Endothelial cell of umbilical vein (primary cell): Measurements from ENCODE around the gene CACNA1C. TPM values are rescaled to one million over a fixed set of nuclear protein-coding genes. Genes with fewer than 3 reads are reported as not detected.

Experiments
- BruUV-seq: library from RNA; stranded (reverse); fragments of 400-500 nt; replicated peaks from 2 replicates; lab custom pipeline; 2021; lab: Mats Ljungman, UMichigan
- CTCF ChIA-PET: fragments of 300-600, 350-600 bp; sonication (Branson Sonifier 250); formaldehyde crosslinking; loops from one replicate; lab custom pipeline; 2021; ENCODE audit warnings: antibody characterized with exemption, inconsistent platforms; lab: Charles Lee
- POLR2A ChIA-PET: fragments of 300-600, 350-600 bp; sonication (Branson Sonifier 250); formaldehyde crosslinking; loops from one replicate; lab custom pipeline; 2021; ENCODE audit warnings: antibody characterized with exemption, inconsistent platforms; lab: Charles Lee
- DNase-seq: peaks from one replicate; pipeline ENCODE4 v3.0.0-alpha.2; 2011; ENCODE audit warnings: low read depth, low spot score
- FAIRE-seq: peaks from 2 replicates; lab custom pipeline; 2011; peaks lifted over from hg19 to GRCh38; lab: Jason Lieb, UNC
- H2AFZ ChIP-seq: 2 replicates; pipeline ENCODE4 v1.6.0; 2012; ENCODE audit warnings: low read depth, low read length, control low read depth, inconsistent platforms
- H3K27ac ChIP-seq: 2 replicates; pipeline ENCODE4 v1.5.1; 2011; ENCODE audit warnings: low read depth, mild to moderate bottlenecking, control low read depth, low read length, moderate library complexity; ENCODE audit not compliant: insufficient read depth
- H3K27me3 ChIP-seq, 2 experiments: 2 replicates each; pipeline versions ENCODE4 v1.6.0 to v1.6.1; 2011; ENCODE audit warnings: low read length in 2 of 2, mixed read lengths in 1 of 2; ENCODE audit not compliant: control insufficient read depth in 2 of 2, insufficient read depth in 2 of 2
- H3K36me3 ChIP-seq, 2 experiments: 2 replicates in 1 of 2; 3 replicates in 1 of 2; pipeline ENCODE4 v1.5.1; 2011; ENCODE audit warnings: low read length in 2 of 2, mild to moderate bottlenecking in 1 of 2, moderate library complexity in 1 of 2; ENCODE audit not compliant: control insufficient read depth in 2 of 2, insufficient read depth in 2 of 2; ENCODE audit errors: extremely low read depth in 1 of 2
- H3K4me1 ChIP-seq: 3 replicates; pipeline ENCODE4 v1.5.1; 2011; ENCODE audit warnings: mild to moderate bottlenecking, low read length; ENCODE audit not compliant: control insufficient read depth, insufficient read depth; ENCODE audit errors: extremely low read depth
- H3K4me2 ChIP-seq: 2 replicates; pipeline ENCODE4 v1.6.1; 2011; ENCODE audit warnings: low read length, control low read depth, mixed read lengths; ENCODE audit not compliant: insufficient read depth
- H3K4me3 ChIP-seq, 3 experiments: fragments of 200-600 bp in 1 of 3; sonication (generic), shearing (Covaris generic) in 1 of 3; replicated peaks in 1 of 3; 2 replicates each; pipeline ENCODE4 v1.5.1; 2011 to 2016; ENCODE audit warnings: control low read depth in 3 of 3, low read length in 3 of 3, mild to moderate bottlenecking in 2 of 3, inconsistent platforms in 1 of 3, low read depth in 1 of 3, moderate library complexity in 1 of 3; ENCODE audit not compliant: insufficient read depth in 1 of 3
- H3K79me2 ChIP-seq: 2 replicates; pipeline ENCODE4 v1.6.0; 2012; ENCODE audit warnings: low read length, inconsistent platforms; ENCODE audit not compliant: control insufficient read depth, insufficient read depth
- H3K9ac ChIP-seq: replicated peaks from 2 replicates; pipeline ENCODE3; 2011; ENCODE audit warnings: low read length, control low read depth; ENCODE audit not compliant: insufficient read depth; ENCODE audit errors: extremely low read depth
- H3K9me1 ChIP-seq: replicated peaks from 3 replicates; pipeline ENCODE4 v1.6.0; 2011; ENCODE audit warnings: mild to moderate bottlenecking, low read length; ENCODE audit not compliant: control insufficient read depth, insufficient read depth; ENCODE audit errors: extremely low read depth
- H3K9me3 ChIP-seq: replicated peaks from 2 replicates; pipeline ENCODE4 v1.5.1; 2012; ENCODE audit warnings: low read length, inconsistent platforms; ENCODE audit not compliant: control insufficient read depth, insufficient read depth
- H4K20me1 ChIP-seq: replicated peaks from 2 replicates; pipeline ENCODE3; 2011; ENCODE audit warnings: mild to moderate bottlenecking, low read length; ENCODE audit not compliant: control insufficient read depth, insufficient read depth; ENCODE audit errors: extremely low read depth
- EZH2 ChIP-seq: IDR thresholded peaks from 2 replicates; pipeline ENCODE4 v1.6.1; 2012; ENCODE audit warnings: borderline replicate concordance, low read depth, mild to moderate bottlenecking, moderate library complexity, low read length, inconsistent platforms; ENCODE audit not compliant: severe bottlenecking
- FOS ChIP-seq: IDR thresholded peaks from 2 replicates; pipeline ENCODE4 v1.6.1; 2011; ENCODE audit warnings: mild to moderate bottlenecking, low read length, moderate library complexity, borderline replicate concordance; ENCODE audit not compliant: insufficient read depth
- GATA2 ChIP-seq: IDR thresholded peaks from 2 replicates; pipeline ENCODE4 v1.7.0; 2011; ENCODE audit warnings: low read depth, mild to moderate bottlenecking, moderate library complexity, mixed read lengths, low read length; ENCODE audit not compliant: insufficient read length, insufficient read depth
- JUN ChIP-seq: IDR thresholded peaks from 2 replicates; pipeline ENCODE4 v1.6.1; 2011; ENCODE audit warnings: borderline replicate concordance, low read depth; ENCODE audit not compliant: insufficient read length, insufficient read depth
- MYC ChIP-seq: IDR thresholded peaks from one replicate; pipeline ENCODE4 v1.6.1; 2011; ENCODE audit warnings: mild to moderate bottlenecking, low read depth, low read length
- POLR2A ChIP-seq: IDR thresholded peaks from 2 replicates; pipeline ENCODE4 v1.6.1; 2012; ENCODE audit warnings: low read depth, mild to moderate bottlenecking, control low read depth, low read length
- POLR2AphosphoS5 ChIP-seq: IDR thresholded peaks from 2 replicates; pipeline ENCODE4 v1.6.1; 2012; ENCODE audit warnings: low read depth, mild to moderate bottlenecking, control low read depth, low read length, moderate library complexity; ENCODE audit not compliant: insufficient read depth
- dilution Hi-C: fragments of 300-500 bp; cut with MboI; formaldehyde crosslinking; loops from one replicate; pipeline ENCODE4 v1.15.0; 2019; ENCODE audit warnings: low sequenced_read_pairs; ENCODE audit not compliant: extremely low pct_ligation_motif_present
- intact Hi-C: fragments of 100-400 bp; cut with micrococcal nuclease; formaldehyde crosslinking; loops from one replicate; pipeline ENCODE4 v1.10.0; 2022
- polyA plus RNA-seq, 4 experiments: library from polyadenylated mRNA; depleted of rRNA in 3 of 4; stranded (reverse) in 3 of 4; unstranded in 1 of 4; fragments of >200 nt; gene quantifications; 2 replicates each; pipeline versions ENCODE4 v1.2.1 to v1.2.3, GENCODE V29; 2011 to 2012; ENCODE audit warnings: missing spikeins in 1 of 4
- total RNA-seq: library from RNA; stranded (reverse); gene quantifications from 2 replicates; pipeline ENCODE4 v1.2.3, GENCODE V29; 2021
- TF ChIP-seq, protein P1 (sequence below): IDR thresholded peaks from 2 replicates; pipeline ENCODE4 v1.6.1; 2011; ENCODE audit not compliant: insufficient read depth, insufficient read length
- TF ChIP-seq, protein P2 (sequence below), 2 donors: IDR thresholded peaks; 1 replicate in 1 of 2; 2 replicates in 1 of 2; pipeline ENCODE4 v1.5.1; 2011; ENCODE audit warnings: low read length in 2 of 2, mild to moderate bottlenecking in 2 of 2, moderate library complexity in 2 of 2, control low read depth in 1 of 2, inconsistent platforms in 1 of 2, low read depth in 1 of 2; ENCODE audit not compliant: insufficient read depth in 1 of 2; ENCODE audit errors: extremely low read depth in 1 of 2

CACNA1C gene
- total and polyA plus RNA-seq, 2 donors (not counting 3 experiments of a cell fraction or from before 2014, with no cell fraction given): not detected

DNA sequence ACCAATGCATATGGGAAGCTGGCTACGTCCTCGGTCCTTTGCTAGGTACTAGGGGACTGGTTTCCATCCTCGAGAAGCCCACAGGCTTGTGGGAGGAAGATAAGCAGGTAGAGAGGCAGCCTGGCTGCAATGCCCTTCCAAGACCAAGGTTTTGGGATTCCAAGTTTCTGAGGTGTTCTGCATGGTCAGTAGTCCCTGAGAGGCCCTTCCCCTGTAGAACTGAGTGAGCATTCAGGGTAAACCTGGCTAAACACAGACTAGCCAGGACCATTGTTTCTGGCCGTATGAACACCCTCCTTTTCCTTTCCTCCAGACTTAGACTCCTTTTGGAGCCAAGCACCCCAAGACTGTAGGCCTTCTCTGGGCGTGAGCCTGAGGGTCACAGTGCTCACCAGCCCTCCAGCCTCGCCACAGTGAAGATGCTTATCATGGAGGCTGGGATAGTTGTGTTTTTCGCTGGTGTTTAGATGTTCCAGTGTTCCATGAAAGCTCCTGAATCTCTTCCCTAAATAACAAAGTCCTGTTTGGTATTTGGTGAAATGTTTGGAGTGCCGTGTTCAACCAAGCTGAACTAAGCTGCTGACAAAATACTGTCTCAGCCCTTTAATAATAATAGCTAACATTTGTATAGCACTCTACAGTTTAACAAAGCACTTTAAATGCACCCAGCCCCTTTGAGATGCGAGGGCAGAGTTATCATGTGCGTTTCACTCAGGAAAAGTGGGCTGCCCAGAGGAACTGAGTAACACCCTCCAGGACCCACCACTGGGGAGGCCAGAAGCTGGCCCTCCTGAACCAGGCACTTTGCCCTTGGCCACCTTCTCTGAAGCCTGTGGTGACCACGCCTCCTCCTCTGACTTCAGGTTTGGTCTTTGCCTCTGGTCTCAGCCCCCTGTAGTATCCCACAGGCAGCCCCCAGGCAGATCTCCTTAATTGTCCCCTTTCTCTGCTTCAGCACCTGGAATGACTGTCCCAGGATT lies 284.5 kb downstream of the CACNA1C start:
- dilution Hi-C loops: no loop called here
- Histone ChIP-seq H3K27ac (peak overlapping the region; percentile 87), H3K36me3 (no peaks in the 10 kb centered on the region), H3K4me3 (no peak overlapping the region), H3K27me3 (no peaks in the 10 kb centered on the region), H3K9ac (no peak overlapping the region), H3K79me2 (no peaks in the 10 kb centered on the region), H2AFZ (no peak overlapping the region), H3K4me1 (peaks cover 41% of the 10 kb centered on the region), H4K20me1 (no peaks in the 10 kb centered on the region), H3K4me2 (peak overlapping the region; percentile 23), H3K9me3 (no peaks in the 10 kb centered on the region), H3K9me1 (no peaks in the 10 kb centered on the region)
- FAIRE-seq (no peak), DNase-seq (no peak)
- ChIA-PET CTCF (interaction anchor here (0.6 kb wide), 1 partner anchor 20 kb away, joined by 3 read pairs; no protein-coding TSS in a partner anchor), POLR2A (no interaction called here)
- TF ChIP-seq, protein P1, sequence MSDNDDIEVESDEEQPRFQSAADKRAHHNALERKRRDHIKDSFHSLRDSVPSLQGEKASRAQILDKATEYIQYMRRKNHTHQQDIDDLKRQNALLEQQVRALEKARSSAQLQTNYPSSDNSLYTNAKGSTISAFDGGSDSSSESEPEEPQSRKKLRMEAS: no peak
- TF ChIP-seq POLR2A: no peak
- TF ChIP-seq EZH2: no peak
- TF ChIP-seq FOS: no peak
- no peak for TF ChIP-seq POLR2AphosphoS5
- no peak for TF ChIP-seq GATA2
- no peak for TF ChIP-seq MYC
- TF ChIP-seq, protein P2, sequence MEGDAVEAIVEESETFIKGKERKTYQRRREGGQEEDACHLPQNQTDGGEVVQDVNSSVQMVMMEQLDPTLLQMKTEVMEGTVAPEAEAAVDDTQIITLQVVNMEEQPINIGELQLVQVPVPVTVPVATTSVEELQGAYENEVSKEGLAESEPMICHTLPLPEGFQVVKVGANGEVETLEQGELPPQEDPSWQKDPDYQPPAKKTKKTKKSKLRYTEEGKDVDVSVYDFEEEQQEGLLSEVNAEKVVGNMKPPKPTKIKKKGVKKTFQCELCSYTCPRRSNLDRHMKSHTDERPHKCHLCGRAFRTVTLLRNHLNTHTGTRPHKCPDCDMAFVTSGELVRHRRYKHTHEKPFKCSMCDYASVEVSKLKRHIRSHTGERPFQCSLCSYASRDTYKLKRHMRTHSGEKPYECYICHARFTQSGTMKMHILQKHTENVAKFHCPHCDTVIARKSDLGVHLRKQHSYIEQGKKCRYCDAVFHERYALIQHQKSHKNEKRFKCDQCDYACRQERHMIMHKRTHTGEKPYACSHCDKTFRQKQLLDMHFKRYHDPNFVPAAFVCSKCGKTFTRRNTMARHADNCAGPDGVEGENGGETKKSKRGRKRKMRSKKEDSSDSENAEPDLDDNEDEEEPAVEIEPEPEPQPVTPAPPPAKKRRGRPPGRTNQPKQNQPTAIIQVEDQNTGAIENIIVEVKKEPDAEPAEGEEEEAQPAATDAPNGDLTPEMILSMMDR (IDR thresholded peaks at IDR 0.05; ENCODE audit: extremely low read depth in 1 of 2, insufficient read depth in 1 of 2, low read depth in 1 of 2, low read length in 2 of 2): no peak
- TF ChIP-seq JUN: no peak
- intact Hi-C loops: loop anchor here (2.0 to 5.0 kb wide), 2 partner anchors 60 to 303 kb away; no protein-coding TSS in a partner anchor
- no TSS peak for BruUV-seq
